ENCODE results near the gene NLK.
"Not testable (repeated sequence)": the region's sequence is repeated elsewhere in the genome, so short reads cannot be mapped to it uniquely, and the experiment has no call there.

Gene NLK

GRCh38 chr17:28076144-28076543 is 33.7 kb downstream of the NLK start:
- DNase-seq = no peak

GRCh38 chr17:28077140-28077539 is 34.7 kb downstream of the NLK start:
- not testable (repeated sequence) for DNase-seq

- no peak for DNase-seq
Observed at GRCh38 chr17:28078341-28079229, 36.1 kb downstream of the NLK start.

- no peak for DNase-seq
Observed at GRCh38 chr17:28081467-28081866, 39.0 kb downstream of the NLK start.

GRCh38 chr17:28085766-28086165 is 43.3 kb downstream of the NLK start:
- no peak for DNase-seq

GRCh38 chr17:28086519-28086918 is 44.0 kb downstream of the NLK start:
- no peak for DNase-seq

GRCh38 chr17:28087743-28088142 is 45.3 kb downstream of the NLK start:
- no peak for DNase-seq

GRCh38 chr17:28090551-28090950 is 48.1 kb downstream of the NLK start:
- DNase-seq = no peak

- DNase-seq = no peak
Observed at GRCh38 chr17:28092088-28092487, 49.6 kb downstream of the NLK start.

GRCh38 chr17:28093999-28094716 is 51.7 kb downstream of the NLK start:
- no peak for DNase-seq

- DNase-seq = no peak
Observed at GRCh38 chr17:28096756-28097155, 54.3 kb downstream of the NLK start.

GRCh38 chr17:28097254-28097653 is 54.8 kb downstream of the NLK start:
- DNase-seq = no peak

- no peak for DNase-seq
Observed at GRCh38 chr17:28097901-28098300, 55.4 kb downstream of the NLK start.

GRCh38 chr17:28098591-28098990 is 56.1 kb downstream of the NLK start:
- DNase-seq = not testable (repeated sequence)

- DNase-seq = no peak
Observed at GRCh38 chr17:28100251-28100650, 57.8 kb downstream of the NLK start.

GRCh38 chr17:28100936-28101335 is 58.5 kb downstream of the NLK start:
- no peak for DNase-seq

GRCh38 chr17:28101919-28102318 is 59.4 kb downstream of the NLK start:
- DNase-seq = no peak

- no peak for DNase-seq
Observed at GRCh38 chr17:28105501-28105900, 63.0 kb downstream of the NLK start.

GRCh38 chr17:28110184-28110583 is 67.7 kb downstream of the NLK start:
- DNase-seq = no peak

GRCh38 chr17:28112181-28112580 is 69.7 kb downstream of the NLK start:
- DNase-seq = no peak

- DNase-seq = no peak
Observed at GRCh38 chr17:28112606-28113005, 70.1 kb downstream of the NLK start.

- no peak for DNase-seq
Observed at GRCh38 chr17:28113269-28113668, 70.8 kb downstream of the NLK start.

GRCh38 chr17:28115046-28115445 is 72.6 kb downstream of the NLK start:
- no peak for DNase-seq

GRCh38 chr17:28117304-28117703 is 74.8 kb downstream of the NLK start:
- no peak for DNase-seq
